ENCODE measurements around the gene LLGL2.

LLGL2 gene

GRCh38 chr17:75502072-75502720 lies 23.3 kb upstream of the LLGL2 start:
- no peaks in the 10 kb centered on the region for H3K27me3 ChIP-seq
- H3K4me1 ChIP-seq = peaks cover 41 to 98% (median 95%) of the 10 kb centered on the region in 10 experiments
- H3K27ac ChIP-seq = peak overlapping the region in 8 of 11 experiments; percentile 15 to 84 (median 75); a peak in 12 of 22 replicates
- no peaks in the 10 kb centered on the region for H3K9me3 ChIP-seq (replicated peaks in 1 of 11)
- H4K20me1 ChIP-seq = peaks cover 0 to 79% (median 20%) of the 10 kb centered on the region in 11 experiments; a peak in 16 of 22 replicates
- peak overlapping the region in 7 of 11 experiments; percentile 15 to 99 (median 92); a peak in 8 of 22 replicates for H3K4me2 ChIP-seq
- no peak for TF ChIP-seq Cebpa-rat (IDR thresholded peaks at IDR 0.05)
- H3K4me3 ChIP-seq = no peak overlapping the region
- peak overlapping the region in 6 of 11 experiments; percentile 22 to 79 (median 76); a peak in 7 of 22 replicates for H3K9ac ChIP-seq
- peaks cover 36 to 94% (median 75%) of the 10 kb centered on the region in 11 experiments for H3K36me3 ChIP-seq

- Histone ChIP-seq H4K20me1 (peaks cover 0 to 85% (median 21%) of the 10 kb centered on the region in 11 experiments; a peak in 17 of 22 replicates), H3K4me1 (peaks cover 35 to 98% (median 94%) of the 10 kb centered on the region in 10 experiments), H3K4me3 (no peak overlapping the region), H3K9ac (peak overlapping the region in 5 of 11 experiments; percentile 7 to 79 (median 38); a peak in 5 of 22 replicates), H3K4me2 (peak overlapping the region in 8 of 11 experiments; percentile 15 to 77 (median 64); a peak in 9 of 22 replicates), H3K27ac (peak overlapping the region in 8 of 11 experiments; percentile 15 to 66 (median 34); a peak in 16 of 22 replicates), H3K36me3 (peaks cover 31 to 94% (median 79%) of the 10 kb centered on the region in 11 experiments; a peak in 21 of 22 replicates), H3K27me3 (no peaks in the 10 kb centered on the region), H3K9me3 (replicated peaks in 1 of 11) (no peaks in the 10 kb centered on the region)
- no peak for TF ChIP-seq Cebpa-rat (IDR thresholded peaks at IDR 0.05)
These were observed 22.7 kb upstream of the LLGL2 start for GRCh38 chr17:75502721-75503329.

GRCh38 chr17:75503337-75503950 lies 22.1 kb upstream of the LLGL2 start:
- H3K9me3 ChIP-seq (replicated peaks in 1 of 11) = no peaks in the 10 kb centered on the region
- no peak for TF ChIP-seq Cebpa-rat (IDR thresholded peaks at IDR 0.05)
- peak overlapping the region in 4 of 11 experiments; percentile 8 to 79 (median 40); a peak in 4 of 22 replicates for H3K9ac ChIP-seq
- H3K36me3 ChIP-seq = peaks cover 27 to 96% (median 79%) of the 10 kb centered on the region in 11 experiments; a peak in 21 of 22 replicates
- H3K27ac ChIP-seq = peak overlapping the region in 8 of 11 experiments; percentile 15 to 66 (median 34); a peak in 15 of 22 replicates
- peaks cover 0 to 89% (median 23%) of the 10 kb centered on the region in 11 experiments; a peak in 19 of 22 replicates for H4K20me1 ChIP-seq
- no peak overlapping the region for H3K4me3 ChIP-seq
- H3K27me3 ChIP-seq = no peaks in the 10 kb centered on the region
- peaks cover 29 to 98% (median 94%) of the 10 kb centered on the region in 10 experiments for H3K4me1 ChIP-seq
- H3K4me2 ChIP-seq = peak overlapping the region in 9 of 11 experiments; percentile 7 to 77 (median 63); a peak in 13 of 22 replicates

GRCh38 chr17:75503976-75504346 lies 21.5 kb upstream of the LLGL2 start:
- Histone ChIP-seq H3K4me2 (peak overlapping the region in 9 of 11 experiments; percentile 36 to 77 (median 63); a peak in 15 of 22 replicates), H3K36me3 (peaks cover 25 to 97% (median 85%) of the 10 kb centered on the region in 11 experiments; a peak in 21 of 22 replicates), H4K20me1 (peaks cover 0 to 89% (median 28%) of the 10 kb centered on the region in 11 experiments; a peak in 19 of 22 replicates), H3K27ac (peak overlapping the region in 3 of 11 experiments; percentile 19 to 66 (median 32); a peak in 1 of 22 replicates), H3K9me3 (replicated peaks in 1 of 11) (no peaks in the 10 kb centered on the region), H3K4me3 (no peak overlapping the region), H3K9ac (no peak overlapping the region; a peak in 1 of 22 replicates), H3K27me3 (no peaks in the 10 kb centered on the region), H3K4me1 (peaks cover 23 to 98% (median 94%) of the 10 kb centered on the region in 10 experiments)
- TF ChIP-seq Cebpa-rat (IDR thresholded peaks at IDR 0.05) = no peak

- TF ChIP-seq Cebpa-rat (IDR thresholded peaks at IDR 0.05) = no peak
- H3K27ac ChIP-seq = peak overlapping the region in 1 of 11 experiments; percentile 19; a peak in 1 of 22 replicates
- H4K20me1 ChIP-seq = peaks cover 0 to 89% (median 34%) of the 10 kb centered on the region in 11 experiments; a peak in 19 of 22 replicates
- H3K4me1 ChIP-seq = peaks cover 18 to 98% (median 94%) of the 10 kb centered on the region in 10 experiments
- H3K4me3 ChIP-seq = no peak overlapping the region
- peaks cover 20 to 97% (median 85%) of the 10 kb centered on the region in 11 experiments; a peak in 21 of 22 replicates for H3K36me3 ChIP-seq
- peak overlapping the region; percentile 36 to 77 (median 63); a peak in 18 of 22 replicates for H3K4me2 ChIP-seq
- H3K9me3 ChIP-seq (replicated peaks in 1 of 11) = no peaks in the 10 kb centered on the region
- no peaks in the 10 kb centered on the region for H3K27me3 ChIP-seq
- peak overlapping the region in 2 of 11 experiments; percentile 10 to 33; a peak in 2 of 22 replicates for H3K9ac ChIP-seq
These were observed 20.9 kb upstream of the LLGL2 start for GRCh38 chr17:75504347-75505151.

GRCh38 chr17:75505152-75505409 lies 20.4 kb upstream of the LLGL2 start:
- H3K4me3 ChIP-seq = no peak overlapping the region
- TF ChIP-seq Cebpa-rat (IDR thresholded peaks at IDR 0.05) = no peak
- H3K9me3 ChIP-seq (replicated peaks in 1 of 11) = no peaks in the 10 kb centered on the region
- peaks cover 13 to 98% (median 93%) of the 10 kb centered on the region in 10 experiments; a peak in 19 of 20 replicates for H3K4me1 ChIP-seq
- peaks cover 15 to 97% (median 84%) of the 10 kb centered on the region in 11 experiments; a peak in 21 of 22 replicates for H3K36me3 ChIP-seq
- H3K27ac ChIP-seq = no peak overlapping the region
- H3K27me3 ChIP-seq = no peaks in the 10 kb centered on the region
- H4K20me1 ChIP-seq = peaks cover 0 to 90% (median 39%) of the 10 kb centered on the region in 11 experiments; a peak in 19 of 22 replicates
- H3K9ac ChIP-seq = peak overlapping the region in 1 of 11 experiments; percentile 10; a peak in 1 of 22 replicates
- peak overlapping the region in 8 of 11 experiments; percentile 50 to 77 (median 64); a peak in 14 of 22 replicates for H3K4me2 ChIP-seq

- Histone ChIP-seq H3K27ac (no peak overlapping the region), H3K4me3 (no peak overlapping the region), H3K4me1 (peaks cover 11 to 98% (median 92%) of the 10 kb centered on the region in 10 experiments; a peak in 19 of 20 replicates), H3K27me3 (no peaks in the 10 kb centered on the region), H3K9ac (peak overlapping the region in 3 of 11 experiments; percentile 9 to 26 (median 18); a peak in 2 of 22 replicates), H3K4me2 (peak overlapping the region in 9 of 11 experiments; percentile 2 to 77 (median 38); a peak in 15 of 22 replicates), H4K20me1 (peaks cover 0 to 90% (median 45%) of the 10 kb centered on the region in 11 experiments; a peak in 17 of 22 replicates), H3K36me3 (peaks cover 11 to 97% (median 81%) of the 10 kb centered on the region in 11 experiments; a peak in 21 of 22 replicates), H3K9me3 (replicated peaks in 1 of 11) (no peaks in the 10 kb centered on the region)
- no peak for TF ChIP-seq Cebpa-rat (IDR thresholded peaks at IDR 0.05)
These were observed 19.9 kb upstream of the LLGL2 start for GRCh38 chr17:75505640-75506039.
